Uterus (tissue), 4 donors: Measurements from ENCODE around the gene FYCO1. TPM values are rescaled to one million over a fixed set of nuclear protein-coding genes. Genes with fewer than 3 reads are reported as not detected.

ENCODE experiments used
- DNase-seq, 2 donors: peaks; one replicate each; pipeline ENCODE4 v3.0.0-alpha.2; 2019 to 2020
- H3K27ac ChIP-seq, 2 donors: fragments of 200-600 bp; sonication (generic); 1 replicate in 1 of 2; 2 replicates in 1 of 2; pipeline ENCODE4 v1.5.1; 2016 to 2018
- H3K27me3 ChIP-seq, 2 donors: fragments of 200-600 bp; sonication (generic); one replicate each; pipeline ENCODE4 v1.5.1; 2018 to 2019; ENCODE audit warnings: control low read depth in 1 of 2
- H3K36me3 ChIP-seq, 2 donors: fragments of 200-600 bp; sonication (generic); one replicate each; pipeline ENCODE4 v1.5.1; 2019; ENCODE audit warnings: control low read depth in 1 of 2
- H3K4me1 ChIP-seq, 2 donors: fragments of 200-600 bp; sonication (generic); one replicate each; pipeline ENCODE4 v1.5.1; 2018 to 2019; ENCODE audit warnings: control low read depth in 1 of 2
- H3K4me3 ChIP-seq, 2 donors: fragments of 200-600 bp; sonication (generic); 1 replicate in 1 of 2; 2 replicates in 1 of 2; pipeline ENCODE4 v1.5.1; 2018 to 2019; ENCODE audit warnings: mild to moderate bottlenecking in 1 of 2
- H3K9me3 ChIP-seq, 2 donors: fragments of 200-600 bp; sonication (generic); one replicate each; pipeline ENCODE4 v1.5.1; 2019; ENCODE audit warnings: control low read depth in 1 of 2
- CTCF ChIP-seq, 4 experiments: fragments of 200-600 bp in 2 of 4; fragments of 450-650 bp in 2 of 4; sonication (generic) in 2 of 4; IDR thresholded peaks; one replicate each; pipeline ENCODE4 v1.5.1; 2016 to 2019; ENCODE audit warnings: antibody characterized with exemption in 4 of 4, mild to moderate bottlenecking in 2 of 4, moderate library complexity in 1 of 4
- POLR2A ChIP-seq, 2 donors: fragments of 450-650 bp; IDR thresholded peaks; one replicate each; pipeline ENCODE4 v1.6.1; 2016; ENCODE audit warnings: antibody characterized with exemption in 2 of 2, mild to moderate bottlenecking in 1 of 2, moderate library complexity in 1 of 2
- intact Hi-C: fragments of 100-400 bp; cut with DNase I; formaldehyde crosslinking; loops from one replicate; pipeline ENCODE4 v1.15.1; 2023; ENCODE audit warnings: low total_unique reads
- total RNA-seq, 4 donors: library from RNA; depleted of rRNA in 3 of 4; stranded (reverse); fragments of >200 nt in 3 of 4; gene quantifications; one replicate each; pipeline versions ENCODE4 v1.1.0 to v1.2.4, GENCODE V29; 2014 to 2023
- donor health status: DM: yes; HTN: yes; CAD: no.

Gene FYCO1
- total RNA-seq, 4 donors from 2014 or later = 16.5 to 74.4 (median 27.8) TPM

DNA sequence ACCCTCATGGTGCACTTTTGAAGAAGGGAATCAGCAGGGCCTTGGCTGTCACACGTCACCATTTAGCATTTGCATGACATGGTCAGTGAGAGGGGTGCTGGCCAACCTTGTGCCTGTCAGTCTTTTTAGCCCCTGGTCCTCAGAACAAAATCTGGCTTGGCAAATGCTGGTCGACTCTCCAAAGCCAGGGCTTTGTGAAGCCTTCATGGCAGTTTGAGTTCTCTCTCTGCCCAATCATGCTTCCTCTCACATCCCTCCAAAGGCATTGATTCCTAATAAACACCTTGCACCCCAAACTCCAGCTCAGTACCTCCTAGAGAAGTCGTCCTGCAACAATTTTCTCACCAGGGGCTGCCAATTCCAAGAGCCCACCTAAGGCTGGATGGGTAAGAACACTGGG, 89.9 kb downstream of the FYCO1 start:
- Histone ChIP-seq H3K27me3 (no peaks in the 10 kb centered on the region), H3K9me3 (no peaks in the 10 kb centered on the region), H3K4me3 (no peak overlapping the region), H3K36me3 (no peaks in the 10 kb centered on the region), H3K27ac (no peak overlapping the region), H3K4me1 (no peaks in the 10 kb centered on the region)
- DNase-seq = no peak
- intact Hi-C loops = no loop called here
- no peak for TF ChIP-seq CTCF (IDR thresholded peaks at IDR 0.05)
- no peak for TF ChIP-seq POLR2A (IDR thresholded peaks at IDR 0.05)

DNA sequence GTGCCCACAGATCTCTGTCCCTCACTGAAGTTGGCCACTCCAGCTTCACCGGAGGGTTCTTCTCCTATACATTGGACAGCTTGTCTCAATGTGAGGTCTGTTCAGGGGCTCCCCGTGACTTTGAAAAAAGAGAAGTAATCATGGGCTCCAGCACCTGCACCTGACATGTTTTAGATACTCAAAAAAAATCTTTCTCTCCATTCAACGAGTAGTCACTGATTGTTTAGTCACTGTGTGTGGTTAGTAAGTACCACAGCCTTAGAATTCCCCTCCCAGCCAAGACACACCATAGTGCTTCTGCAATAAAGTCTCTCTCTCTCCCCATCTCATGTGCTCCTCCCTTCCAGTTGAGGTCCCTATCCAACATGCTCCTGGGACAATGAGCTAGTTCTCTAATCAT, 90.7 kb downstream of the FYCO1 start:
- H3K9me3 ChIP-seq = no peaks in the 10 kb centered on the region
- no peak overlapping the region for H3K4me3 ChIP-seq
- H3K4me1 ChIP-seq = no peaks in the 10 kb centered on the region
- no peaks in the 10 kb centered on the region for H3K27me3 ChIP-seq
- H3K27ac ChIP-seq = no peak overlapping the region
- intact Hi-C loops = no loop called here
- H3K36me3 ChIP-seq = no peaks in the 10 kb centered on the region
- DNase-seq = no peak
- no peak for TF ChIP-seq CTCF (IDR thresholded peaks at IDR 0.05)
- TF ChIP-seq POLR2A (IDR thresholded peaks at IDR 0.05) = no peak

DNA sequence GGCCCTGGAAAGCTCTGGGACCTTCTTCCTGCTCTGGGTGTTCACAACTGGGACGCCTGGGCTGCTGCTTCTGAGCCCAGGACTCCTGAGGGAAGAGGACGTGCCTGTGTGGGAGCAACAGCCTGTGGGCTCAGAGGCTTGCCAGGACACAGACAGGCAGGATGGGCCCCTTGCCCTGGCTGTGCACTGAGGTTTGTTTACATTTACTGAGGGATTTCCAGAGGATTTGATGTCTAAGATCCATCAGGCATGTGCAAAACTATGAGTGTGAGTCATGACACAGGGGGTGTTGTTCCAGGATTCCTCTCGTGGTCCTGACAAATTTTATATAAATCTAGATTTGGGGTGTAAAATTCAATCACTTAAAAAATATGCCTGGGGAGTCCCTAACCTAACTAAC, 98.7 kb downstream of the FYCO1 start:
- H3K27me3 ChIP-seq = no peaks in the 10 kb centered on the region
- no peak for DNase-seq
- H3K4me3 ChIP-seq = no peak overlapping the region
- no peaks in the 10 kb centered on the region for H3K4me1 ChIP-seq
- no peak overlapping the region for H3K27ac ChIP-seq
- no peaks in the 10 kb centered on the region for H3K36me3 ChIP-seq
- TF ChIP-seq CTCF (IDR thresholded peaks at IDR 0.05) (no peak), POLR2A (IDR thresholded peaks at IDR 0.05) (no peak)
- intact Hi-C loops = no loop called here
- H3K9me3 ChIP-seq = no peaks in the 10 kb centered on the region

- intact Hi-C loops = no loop called here
- H3K27ac ChIP-seq = no peak overlapping the region
These were observed 99.7 kb downstream of the FYCO1 start for GRCh38 chr3:45895686-45896468.

More at GRCh38 chr3:45895686-45896468, 99.7 kb downstream of the FYCO1 start:
- H3K36me3 ChIP-seq = no peaks in the 10 kb centered on the region
- H3K27me3 ChIP-seq = no peaks in the 10 kb centered on the region
- H3K4me1 ChIP-seq = no peaks in the 10 kb centered on the region
- TF ChIP-seq POLR2A (IDR thresholded peaks at IDR 0.05) = no peak
- TF ChIP-seq CTCF (IDR thresholded peaks at IDR 0.05) = no peak
- DNase-seq = no peak
- H3K4me3 ChIP-seq = no peak overlapping the region
- no peaks in the 10 kb centered on the region for H3K9me3 ChIP-seq
